Duodenal mucosa (tissue), 2 donors: ENCODE data around the gene ANXA10.

Experiments
- H3K27ac ChIP-seq: one replicate; pipeline ENCODE4 v1.7.0; 2013; ENCODE audit warnings: low read depth, low read length
- H3K27me3 ChIP-seq, 2 donors: one replicate each; pipeline ENCODE4 v1.7.0; 2013; ENCODE audit warnings: low read length in 2 of 2, control low read depth in 1 of 2; ENCODE audit not compliant: insufficient read depth in 2 of 2, control insufficient read depth in 1 of 2
- H3K36me3 ChIP-seq, 2 donors: one replicate each; pipeline ENCODE4 v1.7.0; 2013; ENCODE audit warnings: low read length in 2 of 2, control low read depth in 1 of 2; ENCODE audit not compliant: insufficient read depth in 2 of 2, control insufficient read depth in 1 of 2
- H3K4me1 ChIP-seq, 2 donors: one replicate each; pipeline ENCODE4 v1.7.0; 2013; ENCODE audit warnings: low read length in 2 of 2, control low read depth in 1 of 2; ENCODE audit not compliant: insufficient read depth in 2 of 2, control insufficient read depth in 1 of 2
- H3K4me3 ChIP-seq, 2 donors: one replicate each; pipeline ENCODE4 v1.7.0; 2013; ENCODE audit warnings: low read length in 2 of 2, low read depth in 1 of 2
- H3K9ac ChIP-seq, 2 donors: one replicate each; pipeline ENCODE4 v1.7.0; 2013; ENCODE audit warnings: low read length in 2 of 2, low read depth in 1 of 2
- H3K9me3 ChIP-seq, 2 donors: one replicate each; pipeline ENCODE4 v1.7.0; 2013; ENCODE audit warnings: low read length in 2 of 2, control low read depth in 1 of 2; ENCODE audit not compliant: control insufficient read depth in 1 of 2

Gene ANXA10

DNA sequence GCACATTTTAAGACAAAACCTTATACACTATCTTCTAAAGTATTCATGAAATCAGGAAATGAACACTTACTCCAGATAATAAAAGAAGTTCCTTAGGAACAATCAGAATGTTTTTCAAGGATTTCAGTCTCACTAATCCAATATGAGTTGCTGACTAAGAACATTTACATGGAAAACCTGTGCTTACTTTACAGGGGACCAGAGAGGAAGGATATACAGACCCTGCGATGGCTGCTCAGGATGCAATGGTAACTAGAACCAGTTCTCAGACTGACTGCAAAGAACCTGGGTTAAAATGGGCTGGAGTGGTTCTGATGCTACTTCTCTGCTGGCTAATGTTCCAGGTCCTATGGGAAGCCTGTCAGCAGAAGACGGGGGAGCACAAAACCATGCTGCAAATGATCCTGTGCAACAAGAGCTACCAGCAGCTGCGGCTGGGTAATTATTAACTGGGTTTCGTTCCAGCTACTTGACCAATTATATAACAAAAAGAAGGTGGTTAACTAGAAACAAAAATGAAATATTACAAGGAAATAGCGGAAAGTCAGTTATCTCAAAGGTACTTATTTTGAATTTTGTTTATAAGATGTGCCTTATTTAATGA, 85.3 kb downstream of the ANXA10 start:
- Histone ChIP-seq H3K36me3 (no peaks in the 10 kb centered on the region), H3K4me1 (peaks cover 0 to 7% of the 10 kb centered on the region in 2 donors), H3K4me3 (no peak overlapping the region), H3K27ac (no peak overlapping the region), H3K27me3 (no peaks in the 10 kb centered on the region), H3K9me3 (no peaks in the 10 kb centered on the region), H3K9ac (no peak overlapping the region)

DNA sequence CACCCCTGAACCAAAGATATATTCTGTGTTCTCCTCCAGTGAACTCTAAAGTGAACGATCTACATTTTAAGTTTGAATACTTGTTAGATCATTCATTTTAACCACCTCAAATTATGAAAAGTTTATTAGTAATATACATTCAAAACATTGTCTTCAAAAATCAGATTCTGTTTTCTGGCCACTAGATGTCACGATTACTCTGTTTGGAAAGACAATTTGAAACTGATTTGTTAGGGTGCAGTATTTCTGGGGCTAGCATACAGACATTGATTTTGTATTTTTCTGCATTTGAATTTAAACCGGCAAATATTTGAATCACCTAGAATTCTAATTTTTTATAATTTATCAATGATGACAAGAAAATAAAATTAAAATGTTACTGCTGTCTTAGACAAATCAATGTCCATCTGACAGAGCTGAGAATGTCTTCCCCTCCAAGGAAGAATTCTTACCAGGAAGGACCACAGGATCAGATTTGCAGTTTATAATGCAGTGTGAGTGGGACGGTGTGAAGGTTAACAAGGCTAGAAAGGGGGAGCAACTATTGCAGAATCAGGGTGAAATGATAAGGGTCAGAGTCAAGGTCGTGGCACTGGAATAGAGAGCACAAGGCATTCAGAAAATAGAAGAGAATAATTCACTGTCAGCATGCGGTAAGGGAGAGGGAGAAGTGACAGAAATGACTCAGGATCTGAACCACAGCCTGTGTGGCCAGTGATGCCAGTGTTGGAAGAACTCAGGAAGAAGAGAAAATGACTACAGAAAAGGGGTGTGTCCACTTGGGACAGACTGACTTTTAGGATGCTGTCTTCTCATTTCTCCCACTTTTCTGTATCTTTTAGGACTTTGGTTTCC, 91.6 kb downstream of the ANXA10 start:
- Histone ChIP-seq H3K27ac (no peak overlapping the region), H3K9ac (no peak overlapping the region), H3K4me3 (no peak overlapping the region), H3K27me3 (no peaks in the 10 kb centered on the region), H3K4me1 (no peaks in the 10 kb centered on the region), H3K36me3 (no peaks in the 10 kb centered on the region), H3K9me3 (no peaks in the 10 kb centered on the region)

DNA sequence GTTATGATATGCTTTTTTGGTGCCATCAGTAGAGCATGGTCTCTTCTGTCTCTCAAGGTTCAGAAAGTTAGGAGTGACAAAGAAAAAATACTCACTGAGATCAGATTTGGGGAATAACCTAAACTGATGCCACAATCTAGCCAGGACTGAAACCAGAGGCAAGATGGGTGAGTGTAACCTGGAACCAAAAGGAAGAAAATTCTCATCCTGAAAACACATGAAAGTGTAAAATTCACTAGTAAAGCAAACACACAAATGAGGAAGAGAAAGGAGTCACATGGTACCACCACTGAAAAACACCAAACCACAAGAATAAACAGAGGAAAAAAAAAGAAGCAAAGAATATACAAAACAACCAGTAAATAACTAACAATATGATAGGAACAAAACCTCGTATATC, 96.4 kb downstream of the ANXA10 start:
- no peak overlapping the region for H3K4me3 ChIP-seq
- H3K9me3 ChIP-seq, result no peaks in the 10 kb centered on the region
- no peak overlapping the region for H3K27ac ChIP-seq
- H3K27me3 ChIP-seq, result no peaks in the 10 kb centered on the region
- no peak overlapping the region for H3K9ac ChIP-seq
- H3K36me3 ChIP-seq, result no peaks in the 10 kb centered on the region
- no peaks in the 10 kb centered on the region for H3K4me1 ChIP-seq

DNA sequence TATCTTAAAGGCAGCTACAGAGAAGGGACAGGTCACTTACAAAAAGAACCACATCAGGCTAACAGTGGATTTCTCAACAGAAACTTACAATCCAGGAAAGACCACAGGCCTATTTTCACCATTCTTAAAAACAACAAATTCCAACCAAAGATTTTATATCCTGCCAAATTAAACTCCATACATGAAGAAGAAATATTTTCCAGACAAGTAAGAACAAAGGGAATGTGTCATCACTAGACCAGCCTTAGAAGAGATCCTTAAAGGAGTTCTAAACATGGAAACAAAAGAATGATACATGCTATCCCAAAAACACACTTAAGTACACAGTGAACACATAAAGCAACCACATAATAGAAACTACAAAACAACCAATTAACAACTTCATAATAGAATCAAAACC, 105.6 kb downstream of the ANXA10 start:
- H3K36me3 ChIP-seq, result no peaks in the 10 kb centered on the region
- H3K9ac ChIP-seq, result no peak overlapping the region
- no peaks in the 10 kb centered on the region for H3K9me3 ChIP-seq
- no peaks in the 10 kb centered on the region for H3K4me1 ChIP-seq
- H3K27me3 ChIP-seq, result no peaks in the 10 kb centered on the region
- no peak overlapping the region for H3K4me3 ChIP-seq
- H3K27ac ChIP-seq, result no peak overlapping the region

DNA sequence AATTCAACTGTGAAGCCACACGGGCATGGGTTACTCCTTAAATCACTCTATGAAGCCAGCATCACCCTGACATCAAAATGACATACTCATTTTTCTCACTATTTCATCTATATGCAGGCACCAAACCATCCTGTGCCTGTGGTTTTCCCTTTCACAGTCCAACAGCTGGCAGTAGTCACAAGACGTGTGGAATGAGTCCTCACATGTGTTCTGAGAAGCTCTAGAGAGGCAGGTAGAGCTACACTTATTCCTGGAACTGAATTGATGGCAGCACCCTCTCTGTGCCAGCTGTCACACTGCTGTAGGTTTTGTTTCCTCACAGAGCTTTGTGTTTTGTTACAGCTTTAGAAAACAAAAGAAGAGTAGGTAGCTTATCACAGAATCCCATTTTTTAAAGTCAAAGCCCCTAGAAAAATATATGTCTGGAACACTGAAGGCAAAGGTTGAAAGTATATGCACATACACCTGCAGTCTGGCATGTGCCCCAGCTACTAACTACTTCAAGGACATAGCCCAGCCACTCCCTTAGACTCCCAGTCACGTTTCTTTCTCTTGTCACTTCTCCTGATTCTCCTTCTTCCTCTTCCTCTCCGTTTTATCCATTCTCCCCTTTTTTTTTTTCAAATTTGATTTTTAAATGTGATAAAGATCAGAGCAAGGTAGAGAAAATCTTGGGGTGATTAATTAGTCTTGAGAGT, 107.1 kb downstream of the ANXA10 start:
- Histone ChIP-seq H3K27ac (no peak overlapping the region), H3K9ac (no peak overlapping the region), H3K4me3 (no peak overlapping the region), H3K9me3 (peaks cover 12 to 13% of the 10 kb centered on the region in 2 donors), H3K27me3 (no peaks in the 10 kb centered on the region), H3K36me3 (no peaks in the 10 kb centered on the region), H3K4me1 (no peaks in the 10 kb centered on the region)

DNA sequence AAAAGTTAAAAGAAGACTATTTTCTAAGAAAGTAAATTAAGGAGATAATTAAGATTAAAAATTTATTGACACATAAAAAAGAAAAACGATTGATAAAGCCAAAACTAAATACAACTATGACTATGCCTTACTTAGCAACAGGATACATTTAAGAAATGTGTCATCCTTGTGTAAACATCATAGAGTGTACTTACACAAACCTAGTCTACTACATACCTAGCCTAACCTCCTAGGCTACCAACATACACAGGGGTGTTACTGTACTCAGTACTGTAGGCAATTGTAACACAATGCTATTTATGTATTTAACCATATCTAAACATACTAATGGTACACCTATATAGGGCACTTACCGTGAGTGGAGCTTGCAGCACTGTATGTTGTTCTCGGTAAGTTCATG, 108.3 kb downstream of the ANXA10 start:
- peaks cover 12 to 14% of the 10 kb centered on the region in 2 donors for H3K9me3 ChIP-seq
- no peak overlapping the region for H3K27ac ChIP-seq
- H3K4me3 ChIP-seq, result no peak overlapping the region
- no peaks in the 10 kb centered on the region for H3K36me3 ChIP-seq
- H3K9ac ChIP-seq, result no peak overlapping the region
- H3K27me3 ChIP-seq, result no peaks in the 10 kb centered on the region
- no peaks in the 10 kb centered on the region for H3K4me1 ChIP-seq

DNA sequence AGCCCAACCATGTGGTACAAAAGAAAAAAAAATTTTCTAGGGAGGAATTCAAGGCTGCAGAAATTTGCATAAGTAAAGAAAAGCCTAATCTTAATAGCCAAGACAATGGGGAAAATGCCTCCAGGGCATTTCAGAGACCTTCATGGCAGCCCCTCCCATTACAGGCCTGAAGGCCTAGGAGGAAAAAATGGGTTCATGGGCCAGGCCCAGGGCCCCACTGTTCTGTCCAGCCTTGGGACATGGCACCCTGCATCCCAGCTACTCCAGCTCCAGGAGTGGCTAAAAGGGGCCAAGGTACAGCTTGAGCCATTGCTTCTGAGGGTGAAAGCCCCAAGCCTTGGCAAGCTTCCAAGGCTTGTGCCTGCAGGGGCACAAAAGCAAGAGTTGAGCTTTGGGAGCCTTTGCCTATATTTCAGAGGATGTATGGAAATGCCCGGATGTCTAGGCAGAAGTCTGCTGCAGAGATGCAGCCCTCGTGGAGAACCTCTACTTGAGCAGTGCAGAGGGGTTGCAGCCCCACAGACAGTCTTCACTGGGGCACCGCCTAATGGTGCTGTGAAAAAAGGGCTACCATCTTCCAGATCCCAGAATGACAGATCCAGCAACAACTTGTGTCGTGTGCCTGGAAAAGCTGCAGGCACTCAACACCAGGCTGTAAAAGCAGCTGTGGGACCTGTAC, 111.0 kb downstream of the ANXA10 start:
- H3K9me3 ChIP-seq, result peaks cover 12 to 14% of the 10 kb centered on the region in 2 donors
- no peaks in the 10 kb centered on the region for H3K27me3 ChIP-seq
- no peaks in the 10 kb centered on the region for H3K4me1 ChIP-seq
- no peak overlapping the region for H3K27ac ChIP-seq
- H3K36me3 ChIP-seq, result no peaks in the 10 kb centered on the region
- H3K4me3 ChIP-seq, result no peak overlapping the region
- H3K9ac ChIP-seq, result no peak overlapping the region

DNA sequence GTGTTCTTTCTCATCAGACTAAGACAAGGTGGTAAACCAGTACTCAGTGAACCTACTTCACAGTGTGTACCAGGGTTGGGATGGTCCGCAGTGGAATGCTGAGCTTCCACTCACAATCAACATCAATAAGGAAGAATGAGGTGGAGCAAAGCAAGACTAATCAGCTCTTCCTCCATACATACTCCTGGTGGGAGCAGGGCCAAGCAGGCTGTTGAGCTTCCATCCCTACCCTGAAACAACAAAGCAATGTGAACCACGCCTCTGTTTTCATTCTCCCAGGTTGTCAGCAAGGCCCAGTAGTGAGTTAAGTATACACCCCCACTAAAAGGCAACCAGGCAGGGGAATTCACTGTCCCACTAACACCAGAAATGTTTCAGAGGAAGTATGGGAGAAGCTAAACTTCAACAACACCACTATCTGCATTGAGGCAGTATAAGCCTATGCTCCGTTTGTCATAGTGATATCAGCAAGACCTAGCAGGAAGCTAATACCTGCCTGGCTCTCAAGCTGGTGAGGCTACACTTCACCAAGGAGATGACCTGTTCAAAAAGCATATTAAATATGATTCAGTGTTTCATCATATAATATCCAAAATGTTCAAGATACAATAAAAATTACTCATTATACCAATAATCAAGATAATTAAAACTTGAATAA, 116.7 kb downstream of the ANXA10 start:
- H3K27ac ChIP-seq, result no peak overlapping the region
- no peaks in the 10 kb centered on the region for H3K27me3 ChIP-seq
- no peak overlapping the region for H3K4me3 ChIP-seq
- no peaks in the 10 kb centered on the region for H3K4me1 ChIP-seq
- H3K36me3 ChIP-seq, result no peaks in the 10 kb centered on the region
- peaks cover 3 to 4% of the 10 kb centered on the region in 2 donors for H3K9me3 ChIP-seq
- H3K9ac ChIP-seq, result no peak overlapping the region

DNA sequence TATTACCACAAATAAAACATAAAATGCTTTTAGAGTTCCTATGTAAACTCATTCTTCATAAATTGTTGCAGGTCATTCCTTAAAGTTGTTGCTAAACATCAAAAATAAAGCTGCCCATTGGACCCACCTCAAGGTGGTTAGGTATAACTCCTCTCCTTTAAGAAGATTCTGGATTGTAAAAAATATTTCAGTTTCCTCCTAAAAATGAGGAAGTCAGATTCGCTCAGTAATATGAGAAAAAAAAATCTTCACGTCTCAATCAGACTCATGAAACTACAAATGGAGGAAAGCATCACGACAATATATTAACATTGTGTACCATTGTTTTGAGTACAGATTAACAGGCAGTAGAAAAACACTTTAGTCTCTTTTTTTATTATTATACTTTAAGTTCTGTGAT, 120.3 kb downstream of the ANXA10 start:
- H3K27ac ChIP-seq, result no peak overlapping the region
- H3K9ac ChIP-seq, result no peak overlapping the region
- no peak overlapping the region for H3K4me3 ChIP-seq
- H3K4me1 ChIP-seq, result no peaks in the 10 kb centered on the region
- no peaks in the 10 kb centered on the region for H3K9me3 ChIP-seq
- peaks cover 5 to 12% of the 10 kb centered on the region in 2 donors for H3K36me3 ChIP-seq
- no peaks in the 10 kb centered on the region for H3K27me3 ChIP-seq
